NCI-H526 (cell line): ENCODE data around the gene ADAMTS5.

Experiments used
- DNase-seq, 2 experiments: peaks; one replicate each; lab custom pipeline; 2025; lab: John Stamatoyannopoulos, UW

ADAMTS5 gene

GRCh38 chr21:26887251-26887650 lies 79.6 kb downstream of the ADAMTS5 start:
- no peak for DNase-seq

GRCh38 chr21:26884436-26884835 lies 82.5 kb downstream of the ADAMTS5 start:
- no peak for DNase-seq

- no peak for DNase-seq
These were observed 83.1 kb downstream of the ADAMTS5 start for GRCh38 chr21:26883768-26884167.

GRCh38 chr21:26881504-26882228 lies 85.2 kb downstream of the ADAMTS5 start:
- DNase-seq, result no peak

GRCh38 chr21:26877018-26877417 lies 89.9 kb downstream of the ADAMTS5 start:
- DNase-seq, result no peak

- no peak for DNase-seq
These were observed 92.5 kb downstream of the ADAMTS5 start for GRCh38 chr21:26874347-26874746.
